Panc1 (cell line): Measurements from ENCODE around the gene NEB. TPM values are rescaled to one million over a fixed set of nuclear protein-coding genes. Genes with fewer than 3 reads are reported as not detected.

Source experiments
- ATAC-seq: fragments of 200-7000 bp; cut with Tn5 transposase; 2 replicates; pipeline ENCODE4 v1.9.1; 2020; ENCODE audit warnings: mild to moderate bottlenecking, moderate library complexity
- BruUV-seq: library from RNA; stranded (reverse); fragments of 400-500 nt; replicated peaks from 2 replicates; lab custom pipeline; 2021; lab: Mats Ljungman, UMichigan
- CTCF ChIA-PET: fragments of 300-600 bp; sonication (Branson Sonifier 250); formaldehyde crosslinking; loops from one replicate; lab custom pipeline; 2022; ENCODE audit warnings: antibody characterized with exemption; lab: Charles Lee
- POLR2A ChIA-PET: fragments of 300-600 bp; sonication (Branson Sonifier 250); formaldehyde crosslinking; loops from one replicate; lab custom pipeline; 2022; ENCODE audit warnings: antibody characterized with exemption; lab: Charles Lee
- DNase-seq: peaks from one replicate; pipeline ENCODE4 v3.0.0-alpha.2; 2010; ENCODE audit warnings: low read depth, low spot score
- H3K27ac ChIP-seq: 2 replicates; pipeline ENCODE4 v1.5.1; 2011; ENCODE audit warnings: mild to moderate bottlenecking, low read length, inconsistent platforms
- H3K27me3 ChIP-seq: fragments of 200-500 bp; sonication (Bioruptor generic); 2 replicates; pipeline ENCODE4 v1.6.0; 2014; ENCODE audit warnings: low read length, inconsistent platforms; ENCODE audit not compliant: control insufficient read depth, insufficient read depth
- H3K36me3 ChIP-seq: fragments of 200-500 bp; sonication (Bioruptor generic); 2 replicates; pipeline ENCODE4 v1.5.1; 2014; ENCODE audit warnings: inconsistent platforms, mild to moderate bottlenecking, low read length, moderate library complexity; ENCODE audit not compliant: control insufficient read depth, insufficient read depth
- H3K4me1 ChIP-seq: 2 replicates; pipeline ENCODE4 v1.5.1; 2011; ENCODE audit warnings: inconsistent platforms, mild to moderate bottlenecking, low read length, moderate library complexity; ENCODE audit not compliant: control insufficient read depth, insufficient read depth
- H3K4me3 ChIP-seq, 2 experiments: 2 replicates each; pipeline ENCODE4 v1.5.1; 2011 to 2012; ENCODE audit warnings: low read depth in 2 of 2, low read length in 2 of 2, mild to moderate bottlenecking in 2 of 2, inconsistent platforms in 1 of 2, moderate library complexity in 1 of 2
- H3K9me3 ChIP-seq: fragments of 200-500 bp; sonication (Bioruptor generic); 2 replicates; pipeline ENCODE4 v1.5.1; 2014; ENCODE audit warnings: low read depth, mild to moderate bottlenecking, inconsistent platforms, low read length, moderate library complexity; ENCODE audit not compliant: control insufficient read depth, insufficient read depth
- CTCF ChIP-seq: fragments of 450-650 bp; IDR thresholded peaks from 2 replicates; pipeline ENCODE4 v1.5.1; 2017; ENCODE audit warnings: mild to moderate bottlenecking
- POLR2AphosphoS5 ChIP-seq: IDR thresholded peaks from 2 replicates; pipeline ENCODE4 v1.6.1; 2012; ENCODE audit warnings: mild to moderate bottlenecking, low read depth, low read length, moderate library complexity
- REST ChIP-seq, 2 experiments: IDR thresholded peaks; 2 replicates each; pipeline ENCODE4 v1.6.1; 2011 to 2012; ENCODE audit warnings: low read depth in 2 of 2, control low read depth in 1 of 2, low read length in 1 of 2, mild to moderate bottlenecking in 1 of 2, moderate library complexity in 1 of 2; ENCODE audit not compliant: insufficient read depth in 1 of 2
- SIN3A ChIP-seq: IDR thresholded peaks from 2 replicates; pipeline ENCODE4 v1.6.1; 2012; ENCODE audit warnings: low read depth, mild to moderate bottlenecking, low read length, moderate library complexity, borderline replicate concordance; ENCODE audit not compliant: insufficient read depth
- TCF7L2 ChIP-seq: IDR thresholded peaks from 2 replicates; pipeline ENCODE4 v1.6.1; 2011; ENCODE audit warnings: mild to moderate bottlenecking, low read depth, low read length, inconsistent platforms
- in situ Hi-C: cut with HindIII; loops from 2 replicates; pipeline ENCODE4 v1.10.0; 2016; ENCODE audit warnings: low sequenced_read_pairs, low pct_unique_long_range_greater_than_20kb
- intact Hi-C: fragments of 100-400 bp; cut with micrococcal nuclease; formaldehyde crosslinking; loops from one replicate; pipeline ENCODE4 v1.10.0; 2022; ENCODE audit not compliant: unreplicated experiment
- total RNA-seq: library from RNA; stranded (reverse); gene quantifications from one replicate; pipeline ENCODE4 v1.2.1, GENCODE V29; 2021; ENCODE audit not compliant: unreplicated experiment

NEB gene
- total RNA-seq, 1 experiment from 2014 or later: 0.10 TPM

GRCh38 chr2:151770995-151771394 lies 36.7 kb upstream of the NEB start:
- ChIA-PET POLR2A (no interaction called here), CTCF (no interaction called here)
- no TSS peak for BruUV-seq
- no peak for DNase-seq
- Histone ChIP-seq H3K9me3 (no peaks in the 10 kb centered on the region), H3K27me3 (no peaks in the 10 kb centered on the region), H3K4me3 (no peak overlapping the region), H3K27ac (no peak overlapping the region), H3K4me1 (no peaks in the 10 kb centered on the region), H3K36me3 (no peaks in the 10 kb centered on the region)
- no peak for ATAC-seq
- in situ Hi-C loops (no loop called here), intact Hi-C loops (no loop called here)
- TF ChIP-seq POLR2AphosphoS5: no peak
- no peak for TF ChIP-seq CTCF
- TF ChIP-seq SIN3A: no peak
- no peak for TF ChIP-seq TCF7L2
- TF ChIP-seq REST (IDR thresholded peaks at IDR 0.05; ENCODE audit: insufficient read depth in 1 of 2, low read depth in 2 of 2, low read length in 1 of 2): no peak

DNA sequence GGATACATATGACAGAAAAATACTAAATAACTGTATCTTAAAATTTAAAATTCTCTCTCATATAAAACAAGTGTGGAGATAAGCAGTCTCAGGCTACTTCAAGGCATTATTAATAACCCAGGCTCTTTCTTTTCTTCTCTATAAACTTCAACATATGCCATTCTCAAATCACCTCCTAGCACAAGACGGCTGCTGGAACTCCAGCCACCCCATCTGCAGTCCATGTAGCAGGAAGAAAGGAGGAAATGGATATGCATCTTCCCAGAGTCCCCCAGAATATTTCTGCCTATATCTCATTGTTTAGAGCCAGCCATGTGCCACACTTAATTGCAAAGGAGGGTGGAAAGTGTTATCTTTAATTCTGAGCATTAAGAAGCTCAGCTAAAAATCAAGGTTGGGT lies 35.3 kb upstream of the NEB start:
- TF ChIP-seq CTCF (no peak), SIN3A (no peak), POLR2AphosphoS5 (no peak), REST (IDR thresholded peaks at IDR 0.05; ENCODE audit: insufficient read depth in 1 of 2, low read depth in 2 of 2, low read length in 1 of 2) (no peak), TCF7L2 (no peak)
- no peaks in the 10 kb centered on the region for H3K36me3 ChIP-seq
- H3K4me3 ChIP-seq: no peak overlapping the region
- BruUV-seq: no TSS peak
- intact Hi-C loops: no loop called here
- no peaks in the 10 kb centered on the region for H3K27me3 ChIP-seq
- ChIA-PET CTCF (no interaction called here), POLR2A (no interaction called here)
- no peaks in the 10 kb centered on the region for H3K9me3 ChIP-seq
- H3K4me1 ChIP-seq: no peaks in the 10 kb centered on the region
- DNase-seq (no peak), ATAC-seq (no peak)
- H3K27ac ChIP-seq: no peak overlapping the region
- in situ Hi-C loops: no loop called here
